ENCODE data around the gene RNGTT.

RNGTT gene

DNA sequence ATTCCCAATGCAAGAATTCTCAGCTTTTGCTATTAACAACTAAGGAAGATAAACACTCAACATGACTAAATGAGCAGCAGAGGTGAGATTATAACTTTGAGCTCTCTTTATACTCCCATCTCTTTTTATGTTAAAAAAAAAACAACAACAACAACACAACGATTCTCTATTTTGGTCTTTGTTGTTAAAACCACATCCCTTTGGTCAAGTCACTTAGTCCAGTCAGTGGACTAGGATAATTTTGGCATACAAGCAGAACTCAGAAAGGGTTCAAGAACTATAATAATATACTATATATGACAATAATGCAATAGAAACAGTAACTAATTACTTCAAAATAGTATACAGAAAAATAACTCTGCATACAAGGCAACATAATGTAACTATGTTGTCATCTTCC is 312.4 kb downstream of the RNGTT start:
- no peak for ATAC-seq

DNA sequence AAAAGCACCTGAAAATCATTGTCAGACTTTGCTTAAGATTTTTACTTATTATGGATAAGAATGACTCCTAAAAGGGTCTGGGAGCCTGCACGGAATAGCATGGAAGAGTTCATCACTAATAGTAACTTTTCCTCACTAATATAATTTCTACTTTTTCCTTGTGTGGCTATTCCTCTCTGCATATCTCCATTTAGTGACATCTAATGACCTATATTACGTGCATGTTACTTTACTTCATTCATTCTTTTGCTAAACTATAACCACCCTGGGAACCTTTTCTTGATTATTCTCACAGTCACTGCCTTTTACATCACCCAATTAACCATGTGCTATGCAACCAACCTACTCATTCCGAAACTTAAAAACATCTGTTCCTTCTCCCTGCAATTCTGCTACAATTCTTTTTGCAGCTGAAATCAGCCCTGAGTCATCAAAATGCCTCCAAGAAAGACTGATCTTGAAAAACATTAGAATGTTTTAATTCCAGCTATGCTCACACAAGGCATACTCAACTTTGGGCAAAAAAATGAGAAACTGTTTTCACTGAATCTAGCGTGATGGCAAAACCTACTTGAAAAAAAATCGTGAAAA is 313.3 kb downstream of the RNGTT start:
- no peak for ATAC-seq

DNA sequence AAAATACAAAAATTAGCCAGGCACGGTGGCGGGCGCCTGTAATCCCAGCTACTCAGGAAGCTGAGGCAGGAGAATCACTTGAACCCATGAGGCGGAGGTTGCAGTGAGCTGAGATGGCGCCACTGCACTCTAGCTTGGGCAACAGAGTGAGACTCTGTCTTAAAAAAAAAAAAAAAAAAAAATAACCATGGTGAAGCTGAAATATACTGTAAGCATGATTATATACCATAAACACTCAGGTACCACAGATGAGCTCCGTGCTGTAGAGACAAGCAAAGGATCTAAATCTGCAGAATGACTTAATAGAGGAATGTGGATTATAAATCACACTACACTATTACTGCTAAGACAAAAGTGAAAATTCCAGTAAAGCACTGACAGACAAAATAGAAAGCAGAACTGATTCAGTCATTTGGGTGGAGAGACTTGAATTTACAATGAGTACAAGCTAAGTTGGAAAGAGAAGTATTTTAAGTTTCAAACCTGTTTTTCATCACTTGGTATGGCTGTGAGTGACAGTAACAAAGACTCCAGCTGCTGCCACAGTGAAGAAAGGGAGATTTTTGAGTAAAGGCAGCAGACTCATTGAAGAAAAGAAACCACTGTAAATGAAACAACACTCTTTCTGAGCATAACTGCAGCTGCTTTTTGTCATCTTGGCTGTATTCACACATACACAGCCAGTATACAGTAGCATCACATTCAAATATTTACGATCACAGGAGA is 322.1 kb downstream of the RNGTT start:
- peak; percentile 46 to 78 for ATAC-seq

DNA sequence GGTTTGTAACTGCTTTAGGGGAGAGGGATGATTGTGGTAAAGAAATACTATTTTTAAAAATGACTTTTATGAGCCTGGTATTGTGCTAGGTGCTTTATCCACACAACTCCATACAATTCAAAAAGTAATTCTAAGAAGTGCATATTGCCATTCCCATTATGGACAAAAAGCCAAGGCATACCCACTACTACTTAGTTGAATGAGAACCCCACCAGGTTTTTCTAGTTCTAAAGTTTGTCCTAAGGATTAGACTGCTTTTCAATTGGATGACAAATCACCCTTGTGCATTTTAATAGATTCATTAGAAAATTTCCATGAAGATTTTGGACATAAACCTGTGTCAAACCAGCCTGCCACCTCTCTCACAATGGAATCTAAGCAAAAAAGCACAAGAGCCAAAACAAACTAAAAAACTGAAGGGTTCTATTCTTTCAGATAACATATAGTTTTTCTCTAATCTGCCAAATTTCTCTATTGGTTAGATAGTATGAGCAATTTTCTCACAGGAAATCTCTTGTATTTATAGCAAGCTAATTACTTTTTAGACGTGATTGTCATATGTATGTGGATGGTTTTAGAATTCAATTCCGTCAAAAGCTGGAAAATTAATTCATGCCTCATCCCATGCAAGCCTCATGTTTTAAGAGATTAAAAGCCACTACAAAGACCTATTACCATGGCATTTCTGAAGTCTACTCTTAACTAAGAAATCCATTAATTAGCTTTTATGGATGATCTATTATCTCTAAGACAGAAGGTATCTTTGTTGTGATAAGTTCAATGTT is 325.5 kb downstream of the RNGTT start:
- no peak for ATAC-seq

DNA sequence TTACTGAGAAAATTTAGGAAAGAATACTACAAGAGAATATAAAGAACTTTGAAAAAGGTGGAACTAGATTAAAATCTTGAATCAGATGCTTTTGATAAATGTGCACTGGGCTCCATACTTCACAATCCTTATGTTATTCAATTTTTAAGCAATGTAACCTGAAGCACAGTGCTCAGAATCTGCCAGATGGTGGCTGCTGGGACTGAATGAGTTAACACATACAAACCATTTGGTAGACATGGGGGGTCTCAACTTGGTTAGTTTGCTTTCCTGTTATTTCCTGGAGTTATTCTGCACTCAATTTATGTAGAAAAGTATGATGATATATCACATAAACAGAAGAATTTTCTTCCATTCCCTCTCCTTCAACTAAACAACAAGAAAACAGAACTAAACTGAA is 326.5 kb downstream of the RNGTT start:
- no peak for ATAC-seq

- no peak for ATAC-seq
These were observed 329.6 kb downstream of the RNGTT start for GRCh38 chr6:88633782-88634181.

GRCh38 chr6:88631830-88632229 is 331.6 kb downstream of the RNGTT start:
- no peak for ATAC-seq

GRCh38 chr6:88629838-88630494 is 333.5 kb downstream of the RNGTT start:
- ATAC-seq, result no peak

GRCh38 chr6:88626460-88626859 is 337.0 kb downstream of the RNGTT start:
- no peak for ATAC-seq

- no peak for ATAC-seq
These were observed 339.9 kb downstream of the RNGTT start for GRCh38 chr6:88623531-88623930.

DNA sequence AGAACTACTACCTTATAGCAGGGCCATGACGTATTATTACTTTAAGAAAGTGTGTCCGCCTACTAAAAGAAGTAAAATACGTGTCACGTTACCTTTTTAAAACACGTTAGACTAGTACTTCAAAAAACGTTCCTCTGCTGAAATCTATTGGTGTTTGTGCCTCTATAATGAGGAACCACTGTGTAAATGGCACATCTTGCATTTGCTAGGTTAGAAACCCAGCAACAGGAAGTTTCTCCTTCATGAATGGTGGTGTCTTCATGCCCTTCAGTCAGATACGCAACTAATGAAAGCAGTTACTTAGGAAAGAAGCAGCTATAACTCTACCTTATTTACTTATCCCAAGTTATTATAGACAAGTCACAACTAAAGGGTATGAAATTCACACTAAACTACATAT is 343.5 kb downstream of the RNGTT start:
- no peak for ATAC-seq

- ATAC-seq, result no peak
These were observed 347.0 kb downstream of the RNGTT start for GRCh38 chr6:88616380-88616779.

- no peak for ATAC-seq
These were observed 349.0 kb downstream of the RNGTT start for GRCh38 chr6:88614316-88614877.

GRCh38 chr6:88612631-88613030 is 350.8 kb downstream of the RNGTT start:
- no peak for ATAC-seq

DNA sequence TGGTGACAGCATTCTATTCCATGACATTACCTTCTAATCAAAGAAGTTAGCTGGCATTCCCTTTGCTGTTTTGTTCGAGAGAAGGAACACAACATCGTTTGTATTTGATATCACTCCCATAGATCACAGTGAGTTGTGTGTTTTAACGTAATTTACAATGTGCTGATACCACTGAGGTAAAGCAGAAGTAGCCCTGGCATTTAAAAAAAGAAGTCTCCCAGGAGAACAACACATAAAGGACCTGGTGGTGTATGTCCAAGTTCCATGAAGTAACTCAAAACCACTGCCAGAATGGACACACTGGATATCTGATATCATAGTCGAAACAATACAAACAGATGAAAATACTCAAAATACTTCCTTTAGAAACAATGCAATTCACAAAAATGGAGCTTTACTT is 351.7 kb downstream of the RNGTT start:
- ATAC-seq, result no peak

DNA sequence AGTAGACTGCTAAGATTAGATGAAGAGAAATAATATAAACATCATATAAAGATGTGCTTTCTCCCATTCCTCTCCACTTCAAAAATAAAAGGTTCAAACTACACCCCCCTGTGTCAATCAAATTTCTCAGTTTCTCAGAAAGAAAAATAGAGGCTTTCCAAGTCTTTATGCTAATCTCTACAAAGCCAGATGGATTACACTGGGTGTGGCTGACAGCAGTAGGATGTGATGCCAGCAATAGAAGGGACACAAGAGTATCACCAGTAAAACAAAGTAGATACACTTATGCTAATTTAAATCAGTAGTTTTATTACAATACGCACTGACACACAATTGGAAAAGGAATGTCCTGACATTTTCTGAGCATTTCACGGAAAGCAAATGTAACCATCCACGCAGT is 353.4 kb downstream of the RNGTT start:
- no peak for ATAC-seq

DNA sequence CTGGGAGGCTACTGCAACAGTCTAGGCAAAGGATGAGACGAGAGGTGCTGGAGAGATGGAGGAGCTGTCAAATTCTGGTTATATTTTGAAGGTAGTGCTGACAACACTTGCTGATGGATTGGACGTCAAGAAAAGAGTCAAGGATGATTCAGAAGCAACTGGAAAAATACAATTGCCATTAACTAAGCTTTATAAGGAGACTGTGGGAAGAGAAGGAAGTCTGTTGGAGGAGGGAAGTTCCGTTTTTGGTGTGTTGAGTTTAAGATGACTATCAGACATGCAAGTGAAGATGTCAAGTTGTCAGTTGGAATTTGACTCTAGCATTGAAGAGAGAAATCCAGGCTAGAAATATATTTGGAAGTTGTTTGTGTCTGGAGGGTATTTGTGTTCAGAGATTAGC is 358.1 kb downstream of the RNGTT start:
- ATAC-seq, result no peak

GRCh38 chr6:88599571-88599970 is 363.8 kb downstream of the RNGTT start:
- no peak for ATAC-seq

DNA sequence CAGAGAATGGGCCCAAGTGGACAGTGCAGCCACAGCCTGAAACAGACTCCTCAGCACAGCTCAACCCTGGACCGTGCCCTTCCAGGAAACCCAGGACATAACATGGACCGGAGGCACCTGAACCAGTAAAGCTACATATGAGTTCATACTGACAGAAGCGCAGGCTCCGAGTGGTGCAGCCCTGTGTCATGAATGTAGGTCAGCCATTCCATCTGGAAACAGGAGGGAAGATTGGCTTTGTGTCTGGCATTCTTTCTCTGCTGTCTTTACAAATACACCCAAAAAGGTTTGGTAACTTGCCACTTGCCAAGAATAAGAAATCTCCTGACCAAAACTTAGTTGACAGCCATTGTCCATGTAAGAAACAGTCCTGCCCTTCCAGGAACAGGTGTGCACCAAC is 366.6 kb downstream of the RNGTT start:
- ATAC-seq, result no peak

- ATAC-seq, result no peak
These were observed 374.5 kb downstream of the RNGTT start for GRCh38 chr6:88588938-88589337.

DNA sequence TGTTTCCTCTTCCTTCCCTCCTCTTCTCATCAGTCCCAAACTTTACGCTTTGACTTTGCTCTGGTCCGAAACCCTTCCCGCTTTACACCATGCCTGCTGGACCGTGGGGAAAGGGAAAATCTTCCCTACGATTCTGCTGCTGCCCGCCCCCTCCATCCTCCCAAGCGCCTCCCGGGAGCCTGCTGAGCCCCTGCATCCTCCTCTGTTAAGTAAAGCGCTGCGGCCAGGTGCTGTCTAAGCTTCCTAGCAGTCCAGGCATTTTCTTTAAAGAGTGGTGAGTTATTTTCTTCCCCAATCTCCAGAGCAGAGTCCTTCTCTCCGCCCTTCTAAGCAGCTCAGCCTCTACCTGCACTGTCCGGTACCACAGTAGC is 376.3 kb downstream of the RNGTT start:
- ATAC-seq, result no peak

DNA sequence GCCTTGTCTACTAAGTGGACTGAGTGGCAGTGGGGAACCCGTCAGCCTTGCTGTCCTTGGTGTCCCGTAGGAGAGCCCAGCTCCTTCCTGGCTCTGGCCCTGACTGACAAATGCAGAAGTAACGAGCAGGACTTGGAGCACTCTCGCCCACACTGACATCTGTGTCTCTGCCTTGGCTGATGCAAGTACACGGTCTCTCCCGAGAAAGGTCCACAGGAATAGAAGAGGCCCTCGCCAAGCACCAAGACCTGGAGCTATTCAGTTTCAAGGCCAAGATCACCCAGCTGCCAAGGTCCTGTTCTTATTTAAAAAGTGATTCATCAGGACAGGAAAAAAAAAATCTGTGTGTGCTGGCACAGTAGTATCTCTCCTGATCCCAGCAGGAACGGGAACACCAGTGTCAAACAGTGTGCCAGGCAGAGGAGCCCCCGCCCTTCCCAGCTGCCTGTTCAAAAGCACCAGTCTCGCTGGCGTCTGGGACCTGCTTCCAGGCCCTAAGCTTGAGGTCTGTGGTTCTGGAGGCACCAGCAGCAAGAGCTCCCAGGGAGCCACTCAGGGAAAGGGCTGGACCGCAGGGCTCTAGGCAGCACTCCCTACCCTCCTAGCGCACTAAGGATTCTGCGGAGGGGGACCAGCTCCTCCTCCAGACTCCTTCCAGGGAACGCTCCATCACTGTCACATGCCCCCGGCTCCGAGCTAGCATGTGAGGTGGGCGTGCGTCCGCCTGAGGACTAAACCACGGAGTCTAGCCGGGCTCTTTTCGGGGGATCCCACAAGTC is 376.9 kb downstream of the RNGTT start:
- ATAC-seq, result no peak

Measured in activated CD4-positive, CD25-positive, alpha-beta regulatory T cell treated with anti-CD3 and anti-CD28 coated beads, Interleukin-2, amount 50 U/mL, for 24 hours (primary cell).